ENCODE results near the gene PLEKHA5.

DNA sequence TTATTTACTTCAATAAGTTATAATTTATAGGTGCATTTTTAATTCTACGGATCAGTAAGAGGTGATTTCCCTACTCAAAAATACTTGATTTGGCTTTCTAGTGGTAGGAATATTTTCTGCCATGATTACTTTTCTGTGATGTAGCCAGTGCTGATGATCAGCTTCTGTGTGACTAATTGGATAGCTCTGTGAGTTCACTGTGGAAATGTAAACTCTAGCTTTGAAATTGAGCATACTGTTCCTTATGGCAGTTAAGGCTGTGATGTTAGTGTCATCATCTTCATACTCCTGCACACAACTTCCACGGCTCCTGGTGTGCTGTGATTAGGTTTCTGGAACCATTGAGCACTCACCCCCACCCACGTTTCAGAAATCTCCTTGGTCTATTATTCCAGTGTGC lies 48.2 kb downstream of the PLEKHA5 start:
- TF ChIP-seq POLR2A (IDR thresholded peaks at IDR 0.05) (no peak), CTCF (IDR thresholded peaks at IDR 0.05) (no peak)
